GM13977 (cell line): ENCODE data around the gene UTP4.

Source experiments
- DNase-seq: peaks from one replicate; pipeline ENCODE4 v3.0.0; 2012; ENCODE audit warnings: low spot score
- CTCF ChIP-seq: IDR thresholded peaks from 2 replicates; pipeline ENCODE4 v1.5.1; 2012; ENCODE audit warnings: mild to moderate bottlenecking, control low read depth; ENCODE audit not compliant: insufficient read depth; ENCODE audit errors: extremely low read depth, missing control alignments
- in situ Hi-C: fragments of 300-500 bp; cut with MboI; formaldehyde crosslinking; loops from one replicate; pipeline ENCODE4 v1.12.0; 2022; ENCODE audit warnings: low sequenced_read_pairs, low pct_unique_long_range_greater_than_20kb, mixed read lengths, inconsistent platforms; ENCODE audit not compliant: unreplicated experiment

Gene UTP4

GRCh38 chr16:69190598-69190997 lies 58.1 kb downstream of the UTP4 start:
- in situ Hi-C loops = no loop called here
- TF ChIP-seq CTCF = no peak
- DNase-seq = no peak

GRCh38 chr16:69191136-69191535 lies 58.7 kb downstream of the UTP4 start:
- no peak for TF ChIP-seq CTCF
- in situ Hi-C loops = no loop called here
- no peak for DNase-seq

GRCh38 chr16:69193855-69194254 lies 61.4 kb downstream of the UTP4 start:
- TF ChIP-seq CTCF = no peak
- in situ Hi-C loops = no loop called here
- no peak for DNase-seq

- TF ChIP-seq CTCF = no peak
- in situ Hi-C loops = no loop called here
- DNase-seq = no peak
These were observed 62.0 kb downstream of the UTP4 start for GRCh38 chr16:69194488-69194887.

- no peak for TF ChIP-seq CTCF
These were observed 63.0 kb downstream of the UTP4 start for GRCh38 chr16:69195369-69196029.

GRCh38 chr16:69197573-69197972 lies 65.1 kb downstream of the UTP4 start:
- no peak for TF ChIP-seq CTCF
- no peak for DNase-seq
- in situ Hi-C loops = no loop called here

More at GRCh38 chr16:69195369-69196029, 63.0 kb downstream of the UTP4 start:
- no peak for DNase-seq
- in situ Hi-C loops = no loop called here
